ENCODE results near the gene PLS1. TPM values are rescaled to one million over a fixed set of nuclear protein-coding genes. Genes with fewer than 3 reads are reported as not detected.

Gene PLS1
- total RNA-seq, 6 experiments from 2014 or later, result 0.64 to 1.4 (median 1.2) TPM

- Mint-ChIP-seq H3K4me1 (ENCODE audit: low read depth) (no peaks in the 10 kb centered on the region; the same call in 1 of the 2 replicates), H3K36me3 (ENCODE audit: low read depth) (no peaks in the 10 kb centered on the region), H3K27ac (no peak overlapping the region), H3K27me3 (ENCODE audit: insufficient read depth) (no peaks in the 10 kb centered on the region; the same call in none of the 2 replicates), H3K9me3 (no peaks in the 10 kb centered on the region), H3K4me3 (no peak overlapping the region)
- no peak for TF ChIP-seq CTCF (IDR thresholded peaks at IDR 0.05)
- no peak for DNase-seq
Observed at GRCh38 chr3:142656575-142656974, 60.4 kb downstream of the PLS1 start.

DNA sequence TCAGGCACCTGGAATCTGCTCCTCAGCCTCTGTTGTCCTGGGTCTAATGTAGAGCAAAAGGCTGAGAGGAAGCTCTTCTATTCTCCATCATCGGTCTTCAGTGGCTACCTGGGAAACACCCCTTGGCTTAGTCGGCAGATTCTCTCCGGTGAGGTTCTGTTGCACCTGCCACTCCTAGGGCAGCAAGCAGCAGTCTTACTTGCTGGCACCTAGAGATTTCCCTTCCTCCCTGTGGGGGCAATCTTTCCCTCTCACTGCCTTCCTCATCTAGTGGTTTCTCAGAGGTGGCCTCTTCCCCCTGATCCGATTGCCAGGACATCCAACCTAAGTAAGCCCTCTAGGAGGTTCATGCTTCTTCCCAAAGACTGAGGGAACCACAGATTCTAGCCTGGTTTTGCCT, 60.8 kb downstream of the PLS1 start:
- H3K27me3 Mint-ChIP-seq (ENCODE audit: insufficient read depth), result no peaks in the 10 kb centered on the region; the same call in none of the 2 replicates
- H3K36me3 Mint-ChIP-seq (ENCODE audit: low read depth), result no peaks in the 10 kb centered on the region
- no peak overlapping the region for H3K4me3 Mint-ChIP-seq
- H3K27ac Mint-ChIP-seq, result no peak overlapping the region
- no peak for TF ChIP-seq CTCF (IDR thresholded peaks at IDR 0.05)
- no peaks in the 10 kb centered on the region; the same call in 1 of the 2 replicates for H3K4me1 Mint-ChIP-seq (ENCODE audit: low read depth)
- no peak for DNase-seq
- no peaks in the 10 kb centered on the region for H3K9me3 Mint-ChIP-seq

GRCh38 chr3:142660383-142660782, 64.2 kb downstream of the PLS1 start:
- no peak for TF ChIP-seq CTCF (IDR thresholded peaks at IDR 0.05)
- H3K4me3 Mint-ChIP-seq, result no peak overlapping the region
- no peak overlapping the region for H3K27ac Mint-ChIP-seq
- no peaks in the 10 kb centered on the region for H3K9me3 Mint-ChIP-seq
- no peaks in the 10 kb centered on the region; the same call in 1 of the 2 replicates for H3K27me3 Mint-ChIP-seq (ENCODE audit: insufficient read depth)
- DNase-seq, result no peak
- H3K4me1 Mint-ChIP-seq (ENCODE audit: low read depth), result no peaks in the 10 kb centered on the region
- H3K36me3 Mint-ChIP-seq (ENCODE audit: low read depth), result no peaks in the 10 kb centered on the region

DNA sequence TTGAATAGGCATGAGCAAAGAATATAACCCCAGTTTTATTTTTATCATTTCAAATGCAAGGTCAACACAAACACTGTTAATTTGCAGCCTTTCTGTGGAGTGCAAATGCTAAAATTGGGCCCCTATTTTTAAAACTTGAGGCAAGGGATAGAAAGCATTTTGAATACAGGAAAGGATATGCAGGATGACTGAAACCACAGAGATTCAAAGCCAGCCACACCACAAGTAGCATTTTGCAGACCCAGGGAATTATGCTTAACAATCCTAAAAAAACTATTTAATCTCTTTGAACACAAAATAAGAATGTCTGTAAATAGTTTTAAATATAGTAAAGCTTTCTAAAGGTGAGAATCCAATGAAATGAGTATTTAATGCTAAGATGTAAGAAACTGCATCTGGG, 64.7 kb downstream of the PLS1 start:
- Mint-ChIP-seq H3K9me3 (no peaks in the 10 kb centered on the region), H3K4me1 (ENCODE audit: low read depth) (no peaks in the 10 kb centered on the region), H3K27ac (no peak overlapping the region), H3K27me3 (ENCODE audit: insufficient read depth) (no peaks in the 10 kb centered on the region; the same call in 1 of the 2 replicates), H3K4me3 (no peak overlapping the region), H3K36me3 (ENCODE audit: low read depth) (no peaks in the 10 kb centered on the region)
- TF ChIP-seq CTCF (IDR thresholded peaks at IDR 0.05), result no peak
- DNase-seq, result no peak

- no peak for TF ChIP-seq CTCF (IDR thresholded peaks at IDR 0.05)
- Mint-ChIP-seq H3K36me3 (ENCODE audit: low read depth) (no peaks in the 10 kb centered on the region), H3K27ac (no peak overlapping the region), H3K4me1 (ENCODE audit: low read depth) (no peaks in the 10 kb centered on the region), H3K27me3 (ENCODE audit: insufficient read depth) (peaks cover 4% of the 10 kb centered on the region; the same call in 1 of the 2 replicates), H3K4me3 (no peak overlapping the region), H3K9me3 (no peaks in the 10 kb centered on the region)
- DNase-seq, result no peak
Observed at GRCh38 chr3:142663865-142664264, 67.7 kb downstream of the PLS1 start.

DNA sequence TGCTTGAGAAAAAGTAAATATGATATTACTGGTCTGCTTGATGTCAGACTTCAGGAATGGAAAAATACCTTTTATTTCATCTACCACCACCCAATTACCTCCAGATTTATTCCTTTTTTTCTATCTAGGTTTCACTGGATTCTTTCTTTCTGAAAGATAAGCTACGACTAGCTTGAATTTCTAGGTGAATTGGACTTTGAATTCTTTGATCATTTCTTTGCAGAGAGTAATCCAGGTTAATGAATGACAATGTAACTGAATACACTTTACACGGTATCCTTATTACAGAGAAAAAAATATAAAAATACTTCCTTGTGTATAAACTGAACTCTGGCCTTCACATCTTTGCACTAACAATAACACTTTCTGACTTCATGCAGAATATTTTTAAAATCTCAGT, 68.1 kb downstream of the PLS1 start:
- no peaks in the 10 kb centered on the region for H3K9me3 Mint-ChIP-seq
- DNase-seq, result no peak
- H3K36me3 Mint-ChIP-seq (ENCODE audit: low read depth), result no peaks in the 10 kb centered on the region
- TF ChIP-seq CTCF (IDR thresholded peaks at IDR 0.05), result no peak
- H3K4me3 Mint-ChIP-seq, result no peak overlapping the region
- H3K27me3 Mint-ChIP-seq (ENCODE audit: insufficient read depth), result peaks cover 4% of the 10 kb centered on the region; the same call in 1 of the 2 replicates
- H3K4me1 Mint-ChIP-seq (ENCODE audit: low read depth), result no peaks in the 10 kb centered on the region
- H3K27ac Mint-ChIP-seq, result no peak overlapping the region
